A172 (cell line): Measurements from ENCODE around the gene SMC1B. TPM values are rescaled to one million over a fixed set of nuclear protein-coding genes. Genes with fewer than 3 reads are reported as not detected.
"Not testable (repeated sequence)": the region's sequence is repeated elsewhere in the genome, so short reads cannot be mapped to it uniquely, and the experiment has no call there.

Source experiments
- DNase-seq: peaks from one replicate; pipeline ENCODE4 v3.0.0-alpha.2; 2015; ENCODE audit warnings: low spot score
- total RNA-seq: library from RNA; depleted of rRNA; stranded (reverse); fragments of >200 nt; shearing (Covaris generic); gene quantifications from 2 replicates; pipeline ENCODE4 v1.2.3, GENCODE V29; 2014

SMC1B gene
- total RNA-seq, 1 experiment from 2014 or later, result not detected

DNA sequence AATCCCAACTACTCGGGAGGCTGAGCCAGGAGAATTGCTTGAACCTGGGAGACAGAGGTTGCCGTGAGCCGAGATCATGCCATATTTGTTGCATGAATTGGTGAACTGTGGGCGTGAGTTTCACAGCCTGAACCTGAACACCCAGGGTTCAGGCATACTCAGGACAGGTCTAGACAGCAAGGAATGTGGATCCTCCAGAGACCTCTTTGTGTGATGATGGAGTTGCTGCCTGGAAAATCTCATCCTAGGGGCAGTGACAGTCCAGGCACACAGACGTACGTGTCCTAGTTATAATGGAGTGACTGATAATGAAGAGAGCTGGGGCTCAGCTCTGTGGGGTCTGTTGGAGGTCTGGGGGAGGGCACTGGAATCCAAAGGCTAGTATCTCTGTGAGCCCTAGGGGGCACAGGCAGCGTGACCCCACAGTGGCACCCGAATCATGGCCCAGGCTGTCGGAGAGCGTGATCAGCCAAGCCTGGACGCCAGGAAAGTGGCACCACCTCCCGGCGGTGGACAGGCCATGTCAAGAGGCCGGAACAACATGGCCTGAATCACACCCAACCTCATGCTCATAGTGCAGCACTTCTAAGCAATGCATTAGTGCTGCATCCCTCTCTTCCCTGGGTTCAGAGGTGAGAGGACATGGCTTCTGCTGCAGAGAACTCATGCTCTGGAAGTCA is 31.8 kb upstream of the SMC1B start:
- DNase-seq, result no peak

DNA sequence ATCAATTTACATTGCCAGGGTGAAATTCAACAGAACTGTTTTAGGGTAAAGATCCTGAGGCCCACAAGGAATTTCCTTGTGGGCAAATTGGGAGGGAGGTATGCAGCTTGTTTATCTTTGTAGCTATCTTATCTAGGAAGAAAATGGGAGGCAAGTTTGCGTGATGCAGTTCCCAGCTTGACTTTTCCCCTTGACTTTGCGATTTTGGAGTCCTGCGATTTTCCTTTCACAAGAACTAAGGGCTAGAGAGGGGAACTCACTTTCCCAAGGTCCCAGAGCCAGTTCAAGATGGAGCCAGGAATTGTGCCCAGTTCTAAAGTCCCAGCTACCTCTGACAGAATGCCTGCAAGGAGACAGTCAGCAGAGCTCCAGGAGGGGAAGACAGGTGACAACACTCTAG is 30.8 kb upstream of the SMC1B start:
- DNase-seq, result no peak

DNA sequence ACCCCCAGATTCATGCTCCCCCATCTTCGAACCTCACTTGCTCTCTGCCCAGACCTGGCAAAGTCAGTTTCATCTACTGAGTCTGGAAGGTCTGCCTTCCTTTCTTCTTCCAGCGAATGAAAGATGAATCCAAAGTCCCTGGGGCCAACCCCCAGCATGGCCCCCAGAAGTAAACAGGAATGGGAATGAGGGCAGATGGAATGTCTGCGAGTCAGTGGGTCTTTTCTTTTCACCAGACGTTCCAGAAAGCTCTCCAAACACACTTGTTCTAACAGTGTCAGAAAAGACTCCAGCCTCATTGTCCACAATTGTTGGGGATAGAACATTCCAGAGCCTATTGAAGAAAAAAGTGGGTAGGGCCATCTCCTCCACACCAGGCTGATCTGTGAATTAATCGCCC is 28.7 kb upstream of the SMC1B start:
- no peak for DNase-seq

DNA sequence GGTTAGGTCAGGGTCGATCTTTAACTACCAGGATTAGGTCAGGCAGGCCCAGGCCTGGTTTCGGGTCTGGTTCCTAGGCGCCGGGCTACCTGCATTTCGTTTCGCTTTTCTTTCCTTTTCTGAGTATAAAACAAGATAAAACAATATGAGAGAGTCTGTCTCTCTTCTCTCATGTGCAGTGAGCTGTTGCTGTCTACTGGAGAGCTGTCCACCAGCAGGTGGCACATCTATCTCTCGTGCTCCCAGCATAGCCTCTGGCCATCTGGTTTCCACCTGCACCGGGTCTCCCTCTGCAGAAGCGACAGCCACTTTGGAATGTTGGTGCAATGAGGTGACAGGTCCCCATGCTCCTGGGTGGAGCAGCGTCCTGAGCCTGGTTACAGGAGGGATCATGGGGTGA is 27.7 kb upstream of the SMC1B start:
- DNase-seq, result peak; percentile 52

DNA sequence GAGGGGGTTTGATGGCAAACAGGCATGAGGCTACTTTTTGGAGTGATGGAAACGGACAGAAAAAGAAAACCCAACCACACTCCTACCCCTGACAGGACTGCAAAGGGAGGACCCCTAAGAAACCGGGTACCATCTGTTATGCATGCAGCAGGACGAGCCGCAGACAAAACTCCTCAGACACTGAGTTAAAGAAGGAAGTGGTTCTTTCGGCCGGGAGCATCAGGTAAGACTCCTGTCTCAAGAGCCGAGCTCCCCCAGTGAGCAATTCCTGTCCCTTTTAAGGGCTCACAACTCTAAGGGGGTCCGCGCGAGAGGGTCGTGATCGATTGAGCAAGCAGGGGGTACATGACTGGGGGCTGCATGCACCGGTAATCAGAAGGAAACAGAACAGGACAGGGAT is 27.3 kb upstream of the SMC1B start:
- DNase-seq, result not testable (repeated sequence)

DNA sequence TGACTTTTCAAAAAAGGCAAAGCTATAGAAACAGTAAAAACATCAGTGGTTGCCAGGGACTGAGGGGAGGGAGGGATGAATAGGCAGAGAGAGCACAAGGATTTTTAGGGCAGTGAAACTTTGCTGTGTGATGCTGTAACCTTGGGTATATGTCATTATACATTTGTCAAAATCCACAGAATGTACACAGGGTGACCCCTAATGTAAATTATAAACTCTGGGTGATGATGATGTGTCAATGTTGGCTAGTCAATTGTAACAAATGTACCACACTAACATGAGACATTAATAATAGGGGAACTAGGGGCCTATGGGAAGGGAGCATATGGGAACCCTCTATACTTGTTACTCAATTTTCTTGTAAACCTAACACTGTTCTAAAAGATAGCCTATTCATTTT is 24.9 kb upstream of the SMC1B start:
- no peak for DNase-seq

DNA sequence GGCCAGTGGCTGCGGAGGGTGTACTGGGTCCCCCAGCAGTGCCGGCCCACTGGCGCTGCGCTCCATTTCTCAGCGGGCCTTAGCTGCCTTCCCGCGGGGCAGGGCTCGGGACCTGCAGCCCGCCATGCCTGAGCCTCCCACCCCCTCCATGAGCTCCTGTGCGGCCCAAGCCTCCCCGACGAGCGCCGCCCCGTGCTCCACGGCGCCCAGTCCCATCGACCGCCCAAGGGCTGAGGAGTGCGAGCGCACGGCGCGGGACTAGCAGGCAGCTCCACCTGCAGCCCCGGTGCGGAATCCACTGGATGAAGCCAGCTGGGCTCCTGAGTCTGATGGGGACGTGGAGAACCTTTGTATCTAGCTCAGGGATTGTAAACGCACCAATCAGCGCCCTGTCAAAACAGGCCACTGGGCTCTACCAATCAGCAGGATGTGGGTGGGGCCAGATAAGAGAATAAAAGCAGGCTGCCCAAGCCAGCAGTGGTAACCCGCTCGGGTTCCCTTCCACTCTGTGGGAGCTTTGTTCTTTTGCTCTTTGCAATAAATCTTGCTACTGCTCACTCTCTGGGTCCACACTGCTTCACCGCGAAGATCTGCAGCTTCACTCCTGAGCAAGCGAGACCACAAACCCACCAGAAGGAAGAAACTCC is 23.6 kb upstream of the SMC1B start:
- not testable (repeated sequence) for DNase-seq

DNA sequence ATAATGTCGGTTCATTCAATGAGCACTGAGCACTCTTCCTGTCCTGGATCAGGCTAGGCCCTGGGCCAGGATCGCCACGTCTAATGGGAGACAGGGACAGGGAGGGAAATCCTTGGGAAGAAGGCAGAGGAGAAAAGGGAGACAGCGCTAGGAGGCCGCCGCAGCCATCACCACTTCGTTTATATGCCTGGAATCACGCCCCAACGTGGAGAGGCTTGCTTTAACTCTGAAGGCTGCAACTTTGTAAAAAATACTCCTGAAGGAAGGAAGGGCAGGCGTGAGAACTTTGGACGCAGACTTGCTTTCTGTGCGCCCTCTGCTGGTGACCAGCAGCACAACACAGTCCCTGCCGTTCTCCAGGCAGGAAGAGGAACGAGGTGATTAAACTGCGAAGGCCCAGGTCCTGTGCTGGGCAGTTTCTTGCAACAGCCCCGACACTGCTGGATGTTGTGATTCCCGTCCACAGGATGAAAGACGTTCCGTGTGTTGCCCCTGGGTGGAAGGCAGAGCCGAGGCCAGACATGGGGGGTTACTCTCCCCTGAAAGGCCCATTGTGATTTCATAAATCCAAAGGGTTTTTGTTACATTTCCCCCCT is 22.2 kb upstream of the SMC1B start:
- peak; percentile 75 for DNase-seq

DNA sequence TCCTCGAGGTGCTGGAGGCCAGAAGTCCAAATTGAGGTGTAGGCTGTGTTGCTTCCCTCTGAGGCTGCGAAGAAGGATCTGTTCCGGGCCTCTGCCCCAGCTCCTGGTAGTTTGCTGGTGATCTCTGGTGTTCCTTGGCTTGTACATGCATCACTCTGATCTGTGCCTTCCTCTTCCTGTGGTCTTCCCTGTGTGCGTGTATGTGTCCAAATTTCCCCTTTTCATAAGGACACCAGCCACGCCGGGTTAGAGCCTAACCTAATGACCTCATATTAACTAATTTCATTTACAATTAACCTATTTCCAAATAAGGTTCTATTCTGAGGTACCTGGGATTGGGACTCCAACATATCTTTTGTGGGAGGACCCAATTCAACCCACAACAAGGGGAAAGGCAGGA is 21.6 kb upstream of the SMC1B start:
- no peak for DNase-seq

DNA sequence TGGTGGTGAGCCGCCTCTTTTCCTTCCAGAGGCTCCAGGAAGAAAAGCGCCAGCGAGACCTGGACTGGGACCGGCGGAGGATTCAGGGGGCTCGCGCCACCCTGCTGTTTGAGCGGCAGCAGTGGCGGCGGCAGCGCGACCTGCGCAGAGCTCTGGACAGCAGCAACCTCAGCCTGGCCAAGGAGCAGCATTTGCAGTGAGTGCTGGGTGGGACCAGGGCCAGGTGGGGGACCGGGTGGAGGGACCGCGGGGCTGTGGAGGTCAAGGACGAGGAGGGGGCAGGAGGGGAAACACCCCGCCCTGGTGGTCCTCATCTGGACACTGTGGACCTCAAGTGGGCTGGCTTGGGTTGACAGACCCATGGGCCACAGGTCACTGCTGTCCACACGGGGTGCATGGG is 17.5 kb upstream of the SMC1B start:
- no peak for DNase-seq

DNA sequence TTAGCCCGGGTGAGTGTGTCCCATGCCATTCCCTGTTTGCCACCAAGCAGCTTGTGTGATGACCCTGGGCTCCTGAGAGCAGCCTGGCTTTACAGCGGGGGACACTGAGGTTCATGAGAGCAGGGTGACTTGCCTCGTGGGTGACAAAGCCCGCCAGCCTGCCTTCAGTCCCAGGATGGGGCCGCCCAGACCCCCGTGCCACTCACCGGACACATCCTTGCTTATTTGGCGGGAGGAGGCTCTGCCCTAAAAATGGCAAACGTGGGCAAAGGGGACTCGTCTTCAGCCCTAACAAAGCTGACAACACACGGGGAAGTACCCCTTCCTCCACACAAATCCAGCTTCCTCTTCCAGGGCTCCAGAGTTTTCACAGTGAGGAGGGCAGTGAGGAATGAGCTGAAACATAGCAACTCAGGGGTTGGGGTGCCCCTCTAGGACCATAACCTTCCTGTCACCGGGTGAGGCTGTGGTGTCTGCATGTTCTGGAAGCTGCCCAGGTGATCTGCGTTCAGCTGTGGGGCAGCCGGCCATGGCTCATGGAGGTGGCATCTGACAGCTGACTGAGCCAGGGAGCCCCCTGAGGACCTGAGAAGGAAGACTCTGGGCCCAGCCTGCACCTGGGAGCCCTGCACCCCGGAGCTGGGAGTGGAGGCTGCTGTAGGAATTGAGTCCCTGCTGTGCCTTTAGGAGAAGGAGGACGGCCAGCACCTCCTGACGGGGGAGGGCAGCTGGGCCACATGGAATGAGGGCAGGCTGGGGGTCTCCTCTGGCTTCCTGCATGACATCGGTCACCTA is 16.8 kb upstream of the SMC1B start:
- no peak for DNase-seq

DNA sequence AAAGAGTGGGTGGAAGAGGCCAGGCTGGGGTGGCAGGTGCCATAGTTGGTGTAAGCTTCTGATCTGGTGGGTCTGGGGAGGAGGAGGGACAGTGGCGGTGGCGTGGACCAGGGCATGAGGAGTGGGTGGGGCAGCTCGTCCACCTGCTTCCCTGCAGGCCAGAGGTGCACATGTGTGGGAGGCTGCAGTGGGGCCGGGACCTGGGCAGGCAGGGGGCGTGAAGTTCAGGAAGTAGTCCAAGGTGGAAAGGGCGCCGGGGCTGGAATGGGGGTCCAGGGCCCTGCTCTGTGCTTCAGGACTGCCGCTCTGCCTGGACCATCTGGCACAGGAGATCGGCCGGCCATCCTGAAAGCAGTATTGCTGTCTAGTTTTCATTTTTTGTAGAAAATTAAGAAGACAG is 16.0 kb upstream of the SMC1B start:
- DNase-seq, result no peak

DNA sequence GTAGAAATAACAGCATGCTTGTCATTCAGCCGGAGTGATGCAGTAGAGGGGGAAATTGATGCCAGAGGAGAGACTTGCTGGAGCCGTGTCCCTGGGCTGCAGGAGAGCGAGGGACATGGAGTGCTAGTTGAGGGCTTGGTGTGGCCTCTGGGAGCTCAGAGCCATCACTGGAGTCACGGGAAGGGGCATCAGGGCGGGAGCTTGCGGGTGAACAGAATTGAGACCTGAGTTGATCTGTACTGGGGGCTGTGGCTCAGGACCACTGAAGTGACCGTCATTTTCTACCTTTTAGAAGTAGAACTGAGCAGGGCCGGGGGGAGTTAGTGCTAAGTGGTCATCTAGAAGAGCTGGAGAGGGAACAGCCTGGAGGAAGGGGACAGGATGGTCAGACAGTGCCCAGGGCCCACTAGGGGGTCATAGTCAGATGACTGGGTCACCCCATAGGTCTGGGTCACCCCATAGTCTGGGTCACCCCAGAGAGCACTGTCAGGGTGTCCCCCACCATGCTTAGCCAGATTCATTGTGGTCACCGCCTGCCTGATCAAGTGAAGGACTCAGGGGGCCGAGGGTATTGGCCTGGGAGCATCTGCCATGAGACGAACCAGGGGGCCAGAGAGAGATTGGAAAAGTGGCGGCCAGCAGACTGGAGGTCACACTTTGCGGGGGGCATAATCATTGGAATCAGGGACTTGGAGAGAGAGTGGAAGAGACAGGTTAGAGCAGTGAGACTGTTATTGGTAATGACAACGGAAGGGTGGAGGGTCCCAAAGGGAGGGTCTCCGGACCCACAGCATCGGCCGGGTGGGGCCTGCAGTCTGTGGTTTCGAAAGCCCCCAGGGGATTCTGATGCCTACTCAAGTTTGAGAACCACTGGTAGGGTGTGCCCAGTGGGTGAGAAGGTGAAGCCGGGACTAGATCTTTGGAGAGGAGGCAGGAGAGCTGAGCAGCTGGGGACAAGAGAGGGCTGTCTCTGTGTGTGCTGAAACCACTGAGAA is 15.3 kb upstream of the SMC1B start:
- DNase-seq, result no peak

DNA sequence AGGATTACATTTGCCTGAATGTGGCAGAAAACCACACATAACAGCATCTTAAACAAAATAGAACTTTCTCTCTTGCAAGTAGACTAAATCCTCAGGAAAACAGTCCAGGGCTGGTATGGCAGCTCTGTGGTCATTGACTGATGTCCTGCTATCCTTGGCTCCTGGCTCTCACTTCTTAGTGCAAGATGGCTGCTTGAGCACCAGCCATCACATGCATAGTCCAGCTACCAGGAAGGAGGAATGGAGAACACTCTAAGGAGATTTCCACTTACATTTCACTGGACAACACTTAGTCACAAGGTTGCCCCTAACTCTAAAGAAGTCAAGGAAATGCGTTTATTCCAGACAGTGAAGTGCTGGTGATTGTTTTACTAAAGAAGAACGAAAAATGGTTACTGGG is 13.7 kb upstream of the SMC1B start:
- DNase-seq, result no peak

DNA sequence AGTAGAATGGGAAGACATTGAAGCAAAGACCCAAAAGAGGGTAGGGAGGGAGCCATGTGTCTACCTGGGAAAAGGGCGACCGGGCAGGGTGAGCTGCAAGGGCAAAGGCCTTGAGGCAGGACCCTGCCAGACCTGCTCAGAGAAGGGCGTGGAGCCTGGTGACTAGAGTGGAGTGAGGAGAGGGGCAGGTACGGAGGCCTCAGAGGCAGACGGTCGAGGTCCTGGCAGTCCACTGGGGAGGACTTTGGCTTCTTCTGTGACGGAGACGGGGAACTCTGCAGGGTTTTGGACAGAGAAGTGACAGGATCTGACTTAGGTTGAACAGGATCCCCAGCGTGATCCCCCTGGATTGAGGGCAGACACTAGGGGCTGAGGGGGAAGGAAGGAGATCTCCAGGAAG is 13.0 kb upstream of the SMC1B start:
- no peak for DNase-seq

DNA sequence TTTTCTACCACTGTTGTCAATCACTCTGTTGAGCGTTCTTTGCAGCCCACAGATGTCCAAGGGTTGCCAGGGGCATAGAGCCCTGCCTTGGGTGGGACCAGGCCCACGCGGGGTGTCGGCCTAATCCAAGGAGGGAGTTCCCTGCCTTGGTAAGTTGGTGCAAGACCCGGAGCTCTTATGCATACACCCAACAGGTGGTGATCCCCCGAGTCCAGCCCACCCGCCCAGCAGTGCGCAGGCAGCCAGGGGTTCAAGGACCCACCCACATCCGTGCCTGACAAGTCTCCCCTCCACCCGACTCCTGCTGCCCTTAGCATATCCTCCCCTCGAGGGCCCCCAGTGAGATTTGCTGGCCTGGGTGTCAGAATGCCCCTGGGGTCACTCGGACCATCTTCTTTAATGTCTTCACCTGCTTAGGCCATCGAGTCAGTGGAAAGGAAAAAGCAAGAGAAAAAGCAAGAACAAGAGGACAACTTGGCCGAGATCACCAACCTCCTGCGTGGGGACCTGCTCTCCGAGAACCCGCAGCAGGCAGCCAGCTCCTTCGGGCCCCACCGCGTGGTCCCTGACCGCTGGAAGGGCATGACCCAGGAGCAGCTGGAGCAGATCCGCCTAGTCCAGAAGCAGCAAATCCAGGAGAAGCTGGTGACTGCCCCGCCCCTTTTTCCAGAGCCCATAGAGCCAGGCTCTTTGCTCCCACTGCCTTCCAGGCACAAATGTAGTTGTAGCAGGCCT is 12.3 kb upstream of the SMC1B start:
- DNase-seq, result no peak

DNA sequence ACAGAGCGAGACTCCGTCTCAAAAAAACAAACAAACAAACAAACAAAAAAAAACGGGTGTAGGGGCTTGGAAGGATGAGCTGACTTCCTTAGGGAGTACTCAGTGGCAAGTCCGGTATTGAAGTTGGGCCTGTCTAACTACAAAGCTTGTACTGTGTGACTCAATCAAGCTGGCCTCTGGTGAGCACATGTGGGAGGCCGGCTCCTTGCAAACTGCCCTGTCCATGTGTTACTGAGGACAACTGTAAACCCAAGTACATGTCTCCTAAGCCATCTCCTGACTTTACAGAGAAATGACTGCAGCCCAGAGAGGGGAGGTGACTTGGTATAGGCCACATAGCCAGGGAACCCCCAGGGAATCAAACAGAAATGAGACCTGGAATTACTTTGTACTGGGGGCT is 11.7 kb upstream of the SMC1B start:
- DNase-seq, result no peak

DNA sequence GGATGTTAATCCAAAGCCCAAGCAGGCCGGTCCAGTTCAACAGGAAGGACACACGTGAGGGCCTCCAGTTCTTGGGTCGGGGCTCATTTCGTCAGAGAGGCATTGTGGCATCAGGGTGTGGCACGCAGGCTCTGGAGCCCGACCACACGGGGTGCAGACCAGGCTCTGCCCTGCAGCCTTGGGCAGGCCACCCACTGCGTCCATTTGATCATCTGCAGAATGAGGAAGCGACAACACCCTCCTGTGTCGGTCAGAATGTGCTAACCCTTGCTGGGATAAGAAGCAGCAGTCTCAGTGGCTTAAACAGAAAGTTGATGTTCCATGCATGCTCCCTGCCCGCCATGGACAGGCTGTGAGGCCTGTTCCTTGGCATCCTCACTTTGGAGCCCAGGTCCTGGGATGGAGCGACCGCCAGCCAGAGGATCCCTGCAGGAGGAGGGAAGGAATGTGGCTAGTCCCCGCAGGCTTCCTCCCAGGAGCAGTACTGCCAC is 10.9 kb upstream of the SMC1B start:
- DNase-seq, result no peak

DNA sequence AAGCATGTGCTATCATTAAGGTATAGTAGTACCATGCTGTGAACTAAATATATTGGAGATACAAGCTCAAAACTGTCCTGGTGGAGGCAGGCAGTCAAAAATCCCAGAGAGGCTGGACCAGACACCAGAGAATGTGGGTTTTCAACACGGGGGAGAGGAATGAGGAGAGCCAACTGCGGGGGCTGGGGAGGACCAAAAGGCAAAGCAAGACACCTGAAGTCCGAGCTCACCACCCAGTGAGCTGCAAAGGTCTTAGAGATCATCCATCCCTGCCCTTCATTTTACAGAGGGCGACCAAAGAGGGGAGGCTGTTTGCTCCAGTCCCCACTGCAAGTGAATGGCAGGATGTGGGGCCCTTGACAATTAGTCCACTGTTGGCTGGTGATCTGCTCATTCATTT is 10.1 kb upstream of the SMC1B start:
- DNase-seq, result no peak

DNA sequence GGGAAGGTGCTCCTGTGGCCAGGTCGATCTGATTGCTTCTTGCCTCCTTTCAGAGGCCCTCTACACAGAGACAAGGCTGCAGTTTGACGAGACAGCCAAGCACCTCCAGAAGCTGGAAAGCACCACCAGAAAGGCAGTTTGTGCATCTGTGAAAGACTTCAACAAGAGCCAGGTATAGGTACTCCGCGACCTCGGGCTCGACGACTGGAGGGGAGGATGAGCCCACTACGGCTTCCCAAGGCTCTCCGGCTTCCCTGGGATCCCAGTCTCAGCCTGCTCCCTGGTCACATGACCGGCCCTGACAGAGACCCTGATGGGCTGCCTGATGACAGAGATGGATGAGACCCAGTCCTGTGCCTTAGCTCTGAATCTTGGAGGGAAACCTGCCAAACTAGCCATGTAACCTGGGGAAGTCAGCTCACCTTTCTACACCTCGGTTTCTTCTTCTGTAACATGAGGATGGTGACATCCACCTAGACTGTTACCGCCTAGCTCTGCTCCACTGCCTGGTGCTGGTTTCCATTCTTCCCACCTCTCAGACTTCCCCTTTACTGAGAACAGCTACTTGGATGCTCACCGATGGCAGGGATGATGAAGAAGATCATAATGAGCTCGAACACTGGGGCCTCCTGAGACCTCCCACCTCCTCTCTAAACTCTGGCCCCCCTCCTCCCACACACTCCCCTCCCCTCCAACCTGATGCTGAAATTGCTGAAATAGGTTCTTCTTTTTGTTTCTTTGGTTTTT is 9.0 kb upstream of the SMC1B start:
- no peak for DNase-seq
